ENCODE results near the gene FAM227B.
A peak's percentile ranks its signal among the peaks of the same experiment; 100 is the strongest.

The FAM227B gene

DNA sequence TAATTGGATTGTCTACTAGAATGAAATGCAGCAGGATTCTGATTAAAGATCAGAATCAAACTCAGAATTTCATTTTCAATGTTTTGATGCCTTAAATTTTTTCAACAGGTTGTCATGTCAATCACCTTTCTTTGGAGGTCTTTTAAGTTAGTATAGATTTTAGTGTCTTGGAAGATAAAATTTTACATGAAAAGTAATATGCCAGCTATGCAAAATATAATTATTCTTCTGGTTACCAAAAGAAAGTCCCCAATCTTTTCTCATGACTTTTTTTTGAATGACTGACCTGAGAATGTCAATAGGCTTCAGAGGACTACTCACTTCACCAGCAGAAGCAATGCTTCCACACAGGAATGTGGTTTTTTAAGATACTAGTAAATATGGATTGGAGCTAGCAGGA, 193.2 kb downstream of the FAM227B start:
- no peak overlapping the region for H3K4me3 ChIP-seq (ENCODE audit: low read depth, low read length)
- TF ChIP-seq, protein P1, sequence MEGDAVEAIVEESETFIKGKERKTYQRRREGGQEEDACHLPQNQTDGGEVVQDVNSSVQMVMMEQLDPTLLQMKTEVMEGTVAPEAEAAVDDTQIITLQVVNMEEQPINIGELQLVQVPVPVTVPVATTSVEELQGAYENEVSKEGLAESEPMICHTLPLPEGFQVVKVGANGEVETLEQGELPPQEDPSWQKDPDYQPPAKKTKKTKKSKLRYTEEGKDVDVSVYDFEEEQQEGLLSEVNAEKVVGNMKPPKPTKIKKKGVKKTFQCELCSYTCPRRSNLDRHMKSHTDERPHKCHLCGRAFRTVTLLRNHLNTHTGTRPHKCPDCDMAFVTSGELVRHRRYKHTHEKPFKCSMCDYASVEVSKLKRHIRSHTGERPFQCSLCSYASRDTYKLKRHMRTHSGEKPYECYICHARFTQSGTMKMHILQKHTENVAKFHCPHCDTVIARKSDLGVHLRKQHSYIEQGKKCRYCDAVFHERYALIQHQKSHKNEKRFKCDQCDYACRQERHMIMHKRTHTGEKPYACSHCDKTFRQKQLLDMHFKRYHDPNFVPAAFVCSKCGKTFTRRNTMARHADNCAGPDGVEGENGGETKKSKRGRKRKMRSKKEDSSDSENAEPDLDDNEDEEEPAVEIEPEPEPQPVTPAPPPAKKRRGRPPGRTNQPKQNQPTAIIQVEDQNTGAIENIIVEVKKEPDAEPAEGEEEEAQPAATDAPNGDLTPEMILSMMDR (IDR thresholded peaks at IDR 0.05; ENCODE audit: borderline replicate concordance, insufficient read depth, low read depth, low read length) = no peak

DNA sequence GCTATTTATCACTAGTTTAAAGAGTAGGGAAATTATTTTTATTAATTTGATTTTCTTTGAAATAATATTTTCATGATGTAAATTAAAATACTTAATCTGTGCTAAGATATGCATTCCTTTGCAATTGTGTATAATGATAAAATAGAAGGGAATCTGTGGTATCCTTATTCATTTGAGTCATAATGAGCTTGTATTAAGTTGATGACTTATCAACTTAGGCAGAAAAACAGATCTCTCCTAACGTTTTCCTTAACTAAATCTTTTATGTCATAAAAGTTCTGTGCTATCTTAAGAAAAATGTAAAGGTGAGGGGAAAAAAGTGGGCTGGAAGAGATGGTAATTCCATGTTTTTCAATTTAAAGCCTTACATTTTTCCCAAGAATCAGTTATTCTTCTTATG, 195.7 kb downstream of the FAM227B start:
- H3K4me3 ChIP-seq (ENCODE audit: low read depth, low read length) = no peak overlapping the region
- TF ChIP-seq, protein P1 (IDR thresholded peaks at IDR 0.05; ENCODE audit: borderline replicate concordance, insufficient read depth, low read depth, low read length) = no peak

DNA sequence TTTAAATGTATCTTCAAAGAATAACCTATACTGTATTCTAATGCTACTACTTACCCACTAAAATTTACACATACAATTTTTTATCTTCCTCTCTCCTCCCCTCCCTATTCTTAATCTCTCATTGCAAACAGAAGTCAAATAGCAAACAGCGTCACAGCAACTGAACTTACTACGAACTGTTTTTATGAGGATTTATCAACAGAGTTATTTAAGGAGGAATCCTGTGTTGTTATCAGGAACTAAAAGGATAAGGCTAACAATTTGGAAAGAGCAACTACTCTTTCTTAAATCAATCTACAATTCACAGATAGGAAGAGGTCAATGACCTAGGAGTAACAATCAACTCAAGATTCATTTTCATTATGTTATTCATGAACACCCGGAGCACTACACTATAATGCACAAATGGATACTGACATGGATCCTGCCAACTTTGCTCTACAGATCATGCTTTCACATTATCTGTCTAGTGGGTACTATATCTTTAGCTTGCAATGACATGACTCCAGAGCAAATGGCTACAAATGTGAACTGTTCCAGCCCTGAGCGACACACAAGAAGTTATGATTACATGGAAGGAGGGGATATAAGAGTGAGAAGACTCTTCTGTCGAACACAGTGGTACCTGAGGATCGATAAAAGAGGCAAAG, 196.6 kb downstream of the FAM227B start:
- H3K4me3 ChIP-seq (ENCODE audit: low read depth, low read length) = no peak overlapping the region
- TF ChIP-seq, protein P1 (IDR thresholded peaks at IDR 0.05; ENCODE audit: borderline replicate concordance, insufficient read depth, low read depth, low read length) = no peak

DNA sequence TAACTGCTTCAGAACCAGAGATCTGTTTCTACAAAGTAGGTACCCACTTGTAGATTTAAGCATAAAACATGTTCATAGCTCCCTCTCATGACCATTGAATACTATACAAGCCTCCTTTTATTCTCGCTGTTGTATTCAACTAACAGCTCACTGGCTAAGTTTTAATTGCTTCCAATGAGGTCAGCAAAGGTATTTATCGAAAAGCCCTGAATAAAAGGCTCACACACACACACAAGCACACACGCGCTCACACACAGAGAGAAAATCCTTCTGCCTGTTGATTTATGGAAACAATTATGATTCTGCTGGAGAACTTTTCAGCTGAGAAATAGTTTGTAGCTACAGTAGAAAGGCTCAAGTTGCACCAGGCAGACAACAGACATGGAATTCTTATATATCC, 197.6 kb downstream of the FAM227B start, which contains the start of gene FGF7:
TSS of gene FGF7 (plus strand) at position 222 of the 400 bp plus-strand sequence. CDS start 1,056 bp downstream, outside the sequence.
- no peak within 1 kb of the TSS for H3K4me3 ChIP-seq (ENCODE audit: low read depth, low read length)
- TF ChIP-seq, protein P1 (IDR thresholded peaks at IDR 0.05; ENCODE audit: borderline replicate concordance, insufficient read depth, low read depth, low read length) = no peak

DNA sequence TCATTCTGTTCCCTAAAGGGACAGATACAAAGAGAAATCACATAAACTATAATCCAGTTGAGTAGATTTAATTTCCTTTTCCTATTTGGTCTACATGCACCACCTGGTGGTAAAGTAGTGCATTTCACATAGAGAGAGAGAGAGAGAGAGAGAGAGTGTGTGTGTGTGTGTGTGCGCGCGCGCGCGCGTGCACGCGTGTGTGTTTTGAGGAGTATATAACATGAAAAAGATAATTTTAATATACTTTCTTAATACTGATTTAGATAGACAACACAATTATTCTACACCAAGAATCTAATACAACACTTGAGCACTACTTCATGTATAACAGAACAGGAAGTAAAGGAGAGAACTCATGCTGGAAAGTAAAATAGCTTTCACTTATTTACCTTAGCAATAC, 198.6 kb downstream of the FAM227B start:
- H3K4me3 ChIP-seq (ENCODE audit: low read depth, low read length) = no peak overlapping the region
- TF ChIP-seq, protein P1 (IDR thresholded peaks at IDR 0.05; ENCODE audit: borderline replicate concordance, insufficient read depth, low read depth, low read length) = peak; percentile 60

DNA sequence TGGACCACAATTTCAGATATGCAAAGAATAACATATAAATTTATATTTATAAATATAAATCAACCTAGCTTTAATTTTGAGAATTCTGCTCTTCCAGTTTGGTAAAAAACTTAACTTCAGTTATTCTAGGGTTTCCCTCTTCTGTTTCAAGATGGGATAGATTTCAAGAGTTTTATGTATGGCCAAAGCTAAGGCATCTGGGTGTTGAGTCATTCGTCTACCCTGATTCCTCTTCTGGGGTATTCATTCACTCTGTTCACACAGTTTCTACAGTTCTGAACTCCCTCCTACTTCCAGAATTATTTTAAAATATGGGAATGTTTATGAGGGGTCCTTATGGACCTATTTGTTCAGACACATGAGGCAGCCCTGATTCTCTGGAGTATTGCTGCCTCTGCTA, 201.8 kb downstream of the FAM227B start:
- no peak overlapping the region for H3K4me3 ChIP-seq (ENCODE audit: low read depth, low read length)
- TF ChIP-seq, protein P1 (IDR thresholded peaks at IDR 0.05; ENCODE audit: borderline replicate concordance, insufficient read depth, low read depth, low read length) = no peak

DNA sequence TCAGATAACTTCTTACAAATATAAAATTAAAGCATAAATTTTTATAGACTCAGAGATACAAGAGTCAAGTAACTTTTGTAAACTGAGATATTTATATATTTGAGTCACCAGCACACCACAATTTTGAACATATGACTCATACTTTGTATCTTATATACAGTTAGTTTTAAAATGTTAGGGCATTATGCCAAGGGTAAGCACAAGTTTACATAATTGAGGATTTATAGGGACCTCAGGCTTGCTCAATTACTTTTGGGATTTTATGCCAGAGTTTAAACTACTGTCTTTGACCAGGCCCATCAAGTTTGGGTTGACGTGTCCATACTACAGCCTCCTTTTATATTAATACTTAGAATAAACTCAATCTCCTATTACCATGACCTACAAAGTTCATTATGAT, 205.0 kb downstream of the FAM227B start:
- no peak overlapping the region for H3K4me3 ChIP-seq (ENCODE audit: low read depth, low read length)
- TF ChIP-seq, protein P1 (IDR thresholded peaks at IDR 0.05; ENCODE audit: borderline replicate concordance, insufficient read depth, low read depth, low read length) = no peak
